Stimulated activated CD8-positive, alpha-beta memory T cell treated with anti-CD3 and anti-CD28 coated beads, Interleukin-4, amount 100 ng/mL, for 1 hour (primary cell): ENCODE data around the gene DLGAP1.

Source experiments
- DNase-seq, 2 donors: peaks; one replicate each; pipeline ENCODE4 v3.0.0-alpha.2; 2020; ENCODE audit warnings: low read depth in 2 of 2, low spot score in 1 of 2

DLGAP1 gene

DNA sequence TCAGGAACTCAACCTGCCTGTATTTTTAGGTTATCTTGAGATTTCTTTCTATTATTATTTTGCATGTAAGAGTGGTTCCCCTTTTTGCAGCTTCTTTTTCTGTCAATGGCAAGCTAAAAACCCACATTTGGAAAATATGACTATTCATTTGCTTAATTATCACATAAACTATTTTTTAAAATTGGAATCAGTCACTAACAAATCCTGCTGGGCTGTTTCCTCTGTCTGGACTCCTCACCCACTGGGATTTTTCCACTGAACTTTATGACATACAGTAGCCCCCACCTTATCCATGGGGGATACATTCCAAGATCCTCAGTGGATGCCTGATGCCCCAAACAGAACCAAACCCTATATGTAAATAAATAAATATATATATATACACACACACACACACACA is 447.3 kb downstream of the DLGAP1 start:
- DNase-seq = no peak

DNA sequence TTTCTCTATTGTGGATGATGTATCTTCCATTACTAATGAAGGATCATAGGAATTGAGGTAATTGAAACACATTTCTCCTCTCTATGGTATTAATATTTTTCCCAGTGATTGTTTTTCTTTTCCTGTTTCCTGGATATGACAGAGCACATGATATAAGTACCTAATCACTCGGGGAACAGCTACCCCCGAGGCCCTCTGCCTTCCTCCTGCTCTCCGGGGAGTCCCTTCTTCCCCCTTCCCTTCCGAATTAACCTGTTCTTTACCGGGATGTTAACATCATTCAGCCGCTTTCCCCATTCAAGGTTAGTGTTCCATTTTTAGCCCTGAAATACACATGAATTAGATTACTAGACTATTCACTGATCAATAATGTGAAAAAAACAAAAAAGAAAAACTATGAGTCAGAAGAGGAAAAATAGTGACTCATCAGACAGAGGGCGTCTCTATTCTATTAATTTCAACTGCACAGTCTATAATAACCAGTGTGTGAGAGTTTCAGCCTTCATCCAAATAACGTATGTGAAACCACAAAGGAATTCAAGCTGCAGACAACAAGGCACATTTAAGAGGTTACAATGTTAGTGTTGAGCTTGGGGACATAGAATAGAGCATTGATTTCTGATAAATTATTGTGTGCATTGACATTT is 450.8 kb downstream of the DLGAP1 start:
- no peak for DNase-seq

DNA sequence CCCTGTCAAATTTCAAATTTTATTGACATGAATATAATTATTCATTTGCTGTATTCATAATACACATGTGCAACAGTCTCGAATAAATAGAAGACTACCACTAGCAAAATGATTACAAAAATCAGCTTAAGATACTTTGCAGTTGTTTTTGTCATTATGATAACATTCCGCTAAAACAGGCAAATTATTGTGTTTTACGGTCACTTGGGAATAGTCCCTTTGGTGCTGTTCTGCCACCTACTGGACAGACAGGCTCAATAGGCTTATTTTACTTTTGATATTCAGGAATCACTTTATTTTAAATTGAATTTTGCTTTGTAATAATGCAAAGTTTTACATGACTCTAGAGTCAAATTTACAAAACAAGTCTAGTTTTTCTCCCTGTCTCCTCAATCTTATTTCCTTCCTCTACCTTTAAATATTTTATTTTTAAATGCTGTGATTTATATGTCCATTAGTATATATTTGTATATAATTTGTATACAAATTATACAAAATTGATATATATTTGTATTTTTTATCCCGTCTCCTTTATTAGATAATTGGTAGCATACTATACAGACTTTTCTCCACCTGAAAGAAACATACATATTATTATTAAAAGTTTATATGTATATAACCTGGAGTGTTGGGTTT is 456.3 kb downstream of the DLGAP1 start:
- DNase-seq = no peak

DNA sequence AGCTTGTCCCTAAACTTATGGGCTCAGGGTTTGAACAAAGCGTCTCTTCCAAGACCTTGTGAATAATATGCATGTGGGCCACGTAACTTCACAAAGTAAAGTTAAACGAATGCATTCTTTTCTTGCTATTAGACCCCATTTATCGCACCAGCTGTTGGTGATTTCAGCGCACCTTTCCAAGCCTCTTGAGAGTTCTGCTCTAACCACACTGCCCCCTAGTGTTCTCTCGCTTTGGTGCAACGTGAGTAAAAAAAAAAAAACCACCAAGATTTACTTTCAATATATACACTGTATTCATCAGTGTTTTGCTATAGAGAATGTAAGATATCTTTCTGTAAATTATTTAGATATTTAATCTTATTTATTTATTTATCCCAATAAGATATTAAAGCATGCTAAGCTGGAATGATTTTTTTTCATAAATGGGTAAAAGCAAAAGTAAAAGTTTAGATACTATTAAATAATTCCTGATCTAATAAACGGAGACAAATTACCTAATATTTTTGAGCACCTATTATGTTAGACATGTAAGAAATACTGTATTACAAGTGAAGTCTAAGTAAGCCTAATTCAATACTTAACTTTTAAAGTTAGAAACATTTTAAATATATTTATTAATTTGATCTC is 459.5 kb downstream of the DLGAP1 start:
- DNase-seq = no peak

DNA sequence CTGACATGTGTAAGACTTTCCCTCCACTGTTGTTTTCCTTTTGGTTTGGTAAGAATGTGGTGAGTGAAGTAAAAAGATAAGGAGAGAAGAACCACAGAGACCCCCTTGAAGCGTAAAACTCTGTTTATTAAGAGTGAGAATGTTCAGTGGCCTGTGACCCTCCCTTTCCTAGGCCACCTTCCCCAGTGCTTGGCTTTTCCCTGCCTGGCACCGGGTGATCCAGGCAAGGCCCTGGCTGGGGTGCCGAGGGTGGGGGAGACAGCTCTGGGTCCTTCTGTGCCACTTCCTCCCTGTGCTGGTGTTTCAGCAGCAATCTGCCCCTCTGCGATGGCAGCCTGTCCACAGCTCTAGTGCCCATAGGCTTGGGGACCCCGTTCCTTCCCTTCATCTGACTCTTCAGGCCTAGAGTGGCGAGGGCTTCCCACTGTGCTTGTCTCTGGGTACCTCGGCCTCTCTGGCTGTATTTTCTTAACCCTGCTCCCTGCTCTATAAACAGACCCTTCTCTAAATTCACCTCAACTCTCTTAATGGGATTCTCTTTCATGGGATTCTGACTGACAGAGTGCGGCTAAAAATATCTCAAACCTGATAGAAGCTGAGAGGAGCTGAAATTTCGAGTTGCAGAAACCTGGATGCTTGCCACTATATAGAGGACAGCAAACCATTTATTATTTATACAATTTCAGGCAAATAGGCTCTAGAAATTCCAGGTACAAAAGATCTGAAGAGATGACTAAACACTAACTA is 461.0 kb downstream of the DLGAP1 start:
- no peak for DNase-seq

DNA sequence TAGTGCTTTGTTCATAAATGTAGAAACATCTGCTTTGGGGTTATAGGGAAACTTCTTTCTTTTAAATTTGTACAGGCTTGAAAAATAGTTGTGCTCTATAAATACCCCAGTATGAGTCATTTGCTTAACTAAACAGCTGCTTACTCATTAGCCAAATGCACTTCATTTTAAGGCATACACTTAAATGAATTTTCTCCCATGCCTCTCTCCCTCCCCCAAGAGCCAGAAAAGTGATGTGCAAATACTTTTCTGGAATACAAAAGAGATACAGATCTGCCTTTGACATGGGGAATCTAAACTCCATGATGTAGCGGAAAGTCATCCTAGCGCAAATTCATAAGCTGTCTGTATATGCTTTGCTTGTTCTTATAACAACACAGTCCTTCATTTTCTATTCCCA is 469.4 kb downstream of the DLGAP1 start:
- DNase-seq = no peak

DNA sequence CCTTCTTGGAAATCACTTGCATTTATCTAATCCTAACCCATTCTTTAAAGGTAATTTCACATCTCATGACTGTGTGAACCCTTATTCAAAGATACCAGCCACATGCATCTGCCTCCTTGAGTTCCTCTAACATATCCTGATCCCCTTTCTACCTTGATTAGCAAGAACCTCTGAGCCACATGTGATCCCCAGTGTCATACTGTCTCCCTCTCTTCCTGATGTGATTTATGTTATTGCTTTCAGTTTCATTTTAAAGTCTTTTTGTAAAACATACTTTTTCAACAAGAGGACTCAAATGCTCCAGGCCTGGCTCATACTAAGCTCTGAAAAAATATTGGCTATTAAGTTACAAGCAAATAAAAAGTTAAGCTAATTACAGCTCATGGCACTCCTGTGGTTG is 470.1 kb downstream of the DLGAP1 start:
- no peak for DNase-seq

DNA sequence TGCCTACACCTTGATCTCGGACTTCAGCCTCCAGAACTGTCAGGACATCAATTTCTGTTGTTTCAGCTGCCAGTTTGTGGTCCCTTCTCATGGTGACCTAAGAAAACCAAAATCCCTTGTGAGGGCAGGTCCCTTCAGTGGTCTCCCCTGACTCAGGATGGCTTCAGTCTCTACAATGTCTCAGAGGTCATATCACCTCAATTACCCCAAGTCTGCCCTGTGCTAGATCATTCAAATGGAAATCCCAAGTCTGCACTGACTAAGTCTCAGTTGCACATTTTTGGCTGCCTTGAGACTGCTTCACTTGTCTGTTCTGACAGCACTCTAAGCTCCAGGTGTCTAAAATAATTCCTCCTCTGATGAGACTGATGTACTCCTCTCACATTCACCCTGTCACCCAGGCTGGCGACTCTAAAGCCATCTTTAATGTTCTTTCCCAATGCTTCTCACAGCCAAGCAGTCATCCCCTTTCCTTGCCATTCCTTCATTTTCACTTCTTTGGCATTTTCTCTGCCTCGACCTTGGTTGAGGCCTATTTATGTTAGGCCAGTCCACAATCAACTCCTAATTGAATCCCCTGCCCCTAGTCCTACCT is 470.8 kb downstream of the DLGAP1 start:
- DNase-seq = no peak

DNA sequence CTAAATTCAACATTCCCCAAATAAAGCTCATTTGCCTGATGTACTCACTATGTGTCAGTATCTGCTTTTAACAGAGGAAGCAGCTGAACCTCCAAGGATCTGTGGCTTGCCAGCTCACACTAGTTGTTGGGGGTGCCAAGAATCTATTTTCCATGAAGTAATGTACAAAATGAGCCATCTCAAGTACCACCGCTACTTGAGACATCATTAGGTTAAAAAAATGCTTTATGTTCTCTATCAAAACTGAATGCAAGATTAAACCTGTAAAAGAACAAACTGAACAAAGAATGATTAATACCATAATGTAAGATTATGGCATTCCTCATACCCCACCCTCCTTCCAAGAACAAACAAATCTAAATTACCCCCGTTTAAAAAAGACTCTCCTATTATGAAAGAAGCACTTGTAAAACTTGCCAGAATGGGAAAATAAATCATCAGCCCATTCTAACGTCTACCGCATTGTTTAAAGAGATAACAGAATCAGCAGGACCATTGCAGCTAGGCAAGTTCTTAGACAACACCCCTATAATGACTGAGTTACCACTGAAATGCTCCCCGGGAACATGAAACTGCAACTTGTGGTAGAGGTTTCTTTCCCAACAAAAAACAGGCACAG is 471.6 kb downstream of the DLGAP1 start:
- DNase-seq = no peak

DNA sequence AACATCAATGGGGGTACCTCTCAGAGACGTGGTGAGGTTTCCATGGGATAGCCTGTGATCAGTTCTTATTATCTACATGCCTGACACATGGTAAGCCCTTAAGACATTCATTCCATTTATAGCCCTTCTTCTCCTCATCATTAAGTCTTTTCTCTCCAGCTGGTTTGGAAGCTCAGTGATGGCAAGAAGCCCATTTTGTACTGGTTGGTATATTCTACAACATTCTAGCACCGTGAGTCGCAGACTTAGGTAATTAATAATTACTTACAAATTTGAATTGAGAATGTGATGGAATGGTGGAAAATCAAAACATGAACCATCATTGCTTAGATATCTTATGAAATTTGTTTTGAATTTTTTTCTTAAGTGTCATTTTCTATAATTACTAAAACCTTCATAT is 472.6 kb downstream of the DLGAP1 start:
- no peak for DNase-seq

DNA sequence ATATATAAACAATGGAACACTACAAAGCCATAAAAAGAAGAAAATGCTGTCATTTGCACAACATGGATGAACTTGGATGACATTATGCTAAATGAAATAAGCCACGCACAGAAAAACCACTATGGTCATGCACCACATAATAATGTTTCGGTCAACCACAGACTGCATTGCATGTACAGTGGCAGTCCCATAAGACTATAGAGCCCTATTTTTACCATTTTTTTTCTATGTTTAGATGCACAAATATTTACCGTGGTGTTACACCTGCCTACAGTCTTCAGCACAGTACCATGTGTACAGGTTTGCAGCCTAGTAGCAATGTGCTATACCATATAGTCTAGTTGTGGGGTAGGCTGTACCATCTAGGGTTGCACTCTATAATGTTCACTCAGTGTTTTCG is 476.1 kb downstream of the DLGAP1 start:
- DNase-seq = no peak

DNA sequence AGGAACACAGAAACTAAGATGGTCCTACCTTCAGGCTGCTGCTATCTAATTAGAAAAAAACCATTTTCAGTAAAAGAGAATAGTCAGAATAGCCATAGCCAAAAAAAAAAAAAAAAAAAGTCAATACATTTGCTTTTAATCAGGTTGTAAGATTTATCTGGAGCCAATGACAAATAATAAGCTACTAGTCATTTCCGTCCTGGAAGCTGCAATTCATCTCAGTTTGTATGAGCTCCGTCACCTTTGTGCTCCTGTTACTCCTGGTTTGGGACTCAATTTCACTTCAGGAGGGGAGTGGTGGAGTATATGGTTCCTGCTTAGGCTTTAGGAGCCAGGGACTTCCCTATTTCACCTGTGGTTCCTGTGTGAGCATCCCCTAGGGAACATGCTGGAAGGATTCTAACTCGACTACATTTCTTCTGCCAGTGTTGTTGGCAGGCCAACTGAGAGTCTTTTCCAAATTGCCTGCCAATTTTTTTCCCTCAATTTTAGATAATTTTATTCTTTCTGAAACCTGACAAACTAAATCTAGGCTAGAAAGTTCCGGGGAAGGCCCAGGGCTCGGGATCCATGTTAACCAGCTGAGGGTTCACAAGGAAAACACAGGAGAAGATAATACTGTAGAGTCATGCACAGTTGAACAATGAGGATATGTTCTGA is 481.8 kb downstream of the DLGAP1 start:
- DNase-seq = no peak

DNA sequence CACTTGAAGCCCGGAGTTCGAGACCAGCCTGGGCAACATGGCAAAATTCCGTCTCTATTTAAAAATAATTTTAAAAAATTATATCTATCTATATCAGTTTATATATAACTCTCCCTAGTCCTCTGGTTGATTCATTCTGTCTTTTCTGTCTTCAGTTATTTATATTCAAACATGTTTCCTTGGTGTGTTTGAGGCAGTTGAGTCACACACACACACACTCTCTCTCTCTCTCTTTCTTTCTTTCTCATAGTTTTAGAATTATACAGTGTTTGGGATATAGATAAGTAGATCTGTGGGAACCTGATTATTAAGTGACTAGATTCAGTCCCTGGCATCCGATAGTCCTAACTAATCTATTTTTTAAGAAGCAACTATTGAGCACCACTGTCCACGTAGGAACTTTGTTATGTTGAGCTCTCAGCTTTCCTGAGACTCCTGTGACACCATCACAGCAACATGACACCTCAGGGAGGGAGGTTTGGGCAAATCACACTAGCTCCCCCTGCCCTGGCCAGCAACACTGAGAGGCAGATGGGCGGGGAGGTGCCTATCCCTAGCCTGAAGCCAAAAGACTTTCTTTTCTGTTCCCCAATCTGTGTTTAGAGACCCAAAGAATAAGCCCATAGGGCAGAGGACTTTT is 482.7 kb downstream of the DLGAP1 start:
- no peak for DNase-seq

DNA sequence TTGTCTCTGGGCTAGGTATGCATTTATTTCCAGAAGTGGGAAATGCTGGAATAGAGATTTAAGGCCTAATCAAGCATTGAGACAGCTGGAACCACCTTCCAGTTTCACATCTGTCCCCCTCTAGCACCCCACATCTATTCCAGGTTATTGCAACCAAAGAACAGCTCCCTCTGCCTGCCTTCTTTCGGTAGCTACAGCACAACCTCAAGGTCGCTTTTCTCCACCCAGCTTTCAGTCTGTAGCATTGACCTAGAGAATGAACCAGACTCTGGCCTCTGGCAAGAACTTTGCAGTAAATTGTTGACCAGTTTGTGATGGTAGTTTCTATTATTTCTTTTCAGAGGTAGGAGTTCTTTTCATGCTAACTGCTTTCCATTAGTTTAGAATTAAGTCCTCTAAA is 484.2 kb downstream of the DLGAP1 start:
- DNase-seq = no peak

DNA sequence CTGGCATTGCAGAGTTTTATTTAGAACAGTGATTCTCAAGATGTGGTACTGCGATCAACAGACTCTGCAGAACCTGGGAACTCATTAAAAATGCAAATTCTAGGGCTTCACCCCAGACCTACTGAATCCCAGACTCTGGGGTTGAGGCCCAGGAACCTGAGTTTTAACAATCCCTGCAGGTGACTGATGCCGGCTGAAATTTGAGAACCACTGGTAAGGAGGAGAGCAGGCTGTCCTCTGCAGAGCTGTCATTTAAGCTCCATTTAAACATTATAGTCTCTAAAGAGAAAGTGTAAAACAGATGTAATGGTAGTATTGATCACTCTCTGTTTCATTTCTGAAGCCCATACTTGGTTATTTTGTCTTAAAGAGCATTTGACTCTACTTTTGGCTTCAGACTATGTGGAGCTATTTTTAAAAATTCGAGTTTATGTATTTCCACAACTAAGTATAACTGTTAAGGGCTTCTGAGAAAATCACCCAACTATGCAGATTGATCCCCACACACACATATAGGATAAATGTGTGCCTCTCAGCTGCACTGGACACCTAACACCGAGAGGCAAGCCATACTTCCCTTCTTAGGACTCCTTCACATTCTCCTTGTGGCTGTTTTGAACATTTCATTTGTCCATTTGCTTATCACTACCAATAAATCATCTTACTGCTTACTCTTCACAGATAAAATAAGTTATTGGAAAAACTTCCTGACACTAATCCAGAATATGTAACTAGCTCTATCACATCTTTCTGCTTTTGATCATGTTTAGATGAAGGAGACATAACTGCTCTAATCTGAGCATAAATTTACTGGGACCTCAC is 487.5 kb downstream of the DLGAP1 start:
- no peak for DNase-seq

DNA sequence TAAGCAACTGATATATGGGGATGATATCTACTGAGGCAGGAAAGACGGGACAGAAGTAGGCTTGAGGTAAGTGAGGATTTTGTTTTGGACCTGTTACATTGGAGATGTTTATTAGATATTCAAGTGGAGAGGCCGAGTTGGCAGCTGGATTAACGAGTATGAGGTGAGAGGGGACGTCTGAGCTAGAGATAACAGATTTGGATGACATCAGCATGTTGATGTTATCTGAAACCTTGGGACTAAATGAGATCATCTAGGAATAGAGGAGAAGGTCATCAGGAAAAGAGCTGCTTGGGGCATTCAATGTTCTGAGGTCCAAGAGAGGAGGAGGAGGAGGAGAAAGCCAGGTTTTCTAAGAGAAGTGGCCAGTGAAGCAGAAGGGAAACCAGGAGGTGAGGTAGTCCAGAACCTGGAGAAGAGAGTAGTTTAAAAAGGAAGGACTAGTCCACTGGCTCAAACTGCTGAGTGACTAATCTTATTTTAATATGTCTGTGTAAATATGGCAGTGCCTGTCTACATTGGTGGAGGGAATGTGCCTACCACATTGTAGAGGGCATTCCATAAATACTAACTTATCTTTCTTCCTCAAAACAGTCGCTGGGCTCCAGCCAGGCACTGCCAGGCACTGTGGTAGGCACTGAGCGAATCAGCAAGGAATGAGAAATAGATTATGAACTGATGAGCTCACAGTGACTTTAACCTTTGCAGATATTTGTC is 488.3 kb downstream of the DLGAP1 start:
- no peak for DNase-seq

DNA sequence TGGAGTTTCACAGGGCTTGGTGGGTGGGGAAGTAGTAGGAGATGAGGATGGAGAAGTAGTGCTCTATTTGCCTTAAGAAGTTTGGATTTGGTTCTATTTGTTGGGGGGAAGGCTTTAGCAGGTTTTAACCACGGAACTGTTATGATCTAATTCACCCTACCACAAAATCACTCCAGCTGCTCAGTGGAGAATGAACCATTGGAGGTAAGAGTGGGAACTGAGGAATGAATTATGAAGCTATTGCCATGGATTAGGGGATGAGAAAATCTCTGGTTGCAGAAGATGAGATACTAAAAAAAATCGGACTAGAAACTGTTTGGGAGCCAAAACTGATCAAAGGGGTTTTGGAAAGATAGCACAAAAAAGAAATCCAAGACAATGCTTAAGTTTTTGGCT is 488.9 kb downstream of the DLGAP1 start:
- DNase-seq = no peak

DNA sequence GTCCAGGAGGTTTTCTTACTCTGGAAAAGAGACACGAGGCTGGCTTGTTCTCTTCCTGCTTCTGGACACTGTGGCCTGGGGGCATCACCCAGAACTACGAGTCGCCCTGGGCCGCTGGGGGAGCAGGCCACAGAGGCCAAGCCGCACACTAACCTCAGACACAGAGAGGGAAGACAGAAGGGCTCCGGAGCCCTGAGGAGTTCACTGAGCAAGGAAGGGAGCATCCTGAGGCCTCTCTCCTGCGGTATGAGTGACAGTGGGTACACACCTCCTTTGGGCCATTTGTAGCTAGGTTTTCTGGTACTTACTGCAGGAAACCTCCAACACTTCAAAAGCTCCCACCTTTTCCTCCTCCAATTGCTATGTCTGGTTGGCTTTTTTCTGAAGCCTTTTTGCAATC is 494.1 kb downstream of the DLGAP1 start:
- DNase-seq = no peak

DNA sequence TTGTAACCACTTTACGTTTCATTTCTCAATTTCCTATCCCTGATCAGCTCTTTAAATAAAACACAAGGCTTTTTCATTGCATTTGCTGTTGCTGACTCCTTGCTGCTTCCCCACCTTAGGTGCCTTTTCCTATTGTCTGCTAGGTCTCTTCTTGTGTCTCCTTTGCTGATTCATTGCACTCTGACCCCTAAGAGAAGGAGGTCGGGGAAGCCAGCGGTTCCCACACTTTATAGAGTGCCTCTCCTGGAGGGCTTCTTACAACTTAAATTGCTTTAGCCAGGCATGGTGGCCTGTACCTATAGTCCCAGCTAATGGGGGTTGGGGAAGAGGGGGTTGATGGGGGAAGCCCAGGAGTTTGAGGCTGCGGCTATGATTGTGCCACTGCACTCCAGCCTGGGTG is 495.0 kb downstream of the DLGAP1 start:
- no peak for DNase-seq
